HepG2 (cell line): ENCODE measurements around the gene OXLD1. TPM values are rescaled to one million over a fixed set of nuclear protein-coding genes. Genes with fewer than 3 reads are reported as not detected.

Source experiments
- ATAC-seq: fragments of 200-7000 bp; cut with Tn5 transposase; 3 replicates; pipeline ENCODE4 v1.9.1; 2020; ENCODE audit warnings: mild to moderate bottlenecking, moderate library complexity
- BruUV-seq: library from RNA; stranded (reverse); fragments of 400-500 nt; replicated peaks from 2 replicates; lab custom pipeline; 2021; lab: Mats Ljungman, UMichigan
- CTCF ChIA-PET: fragments of 300-600 bp; formaldehyde crosslinking; extraction: SDS; loops from one replicate; lab custom pipeline; 2021; ENCODE audit warnings: low total read pairs, inconsistent platforms, low intra/inter-chr PET ratio; lab: Yijun Ruan, JAX
- POLR2A ChIA-PET: fragments of 350-600 bp; sonication (Branson Sonifier 250); formaldehyde crosslinking; loops from one replicate; lab custom pipeline; 2020; ENCODE audit warnings: antibody characterized with exemption, inconsistent platforms; lab: Yijun Ruan, JAX
- DNase-seq: peaks from one replicate; pipeline ENCODE4 v3.0.0-alpha.2; 2015; ENCODE audit warnings: low spot score
- FAIRE-seq: peaks from 3 replicates; lab custom pipeline; 2011; peaks lifted over from hg19 to GRCh38; lab: Jason Lieb, UNC
- H2AFZ ChIP-seq: one replicate; pipeline ENCODE4 v1.6.1; 2011; ENCODE audit warnings: low read length, inconsistent platforms
- H3K27ac ChIP-seq: fragments of 300-600 bp; 3 replicates; pipeline ENCODE4 v1.8.0; 2011; ENCODE audit warnings: mixed run types, mild to moderate bottlenecking, mixed read lengths, low read length, inconsistent platforms; ENCODE audit not compliant: insufficient read depth; ENCODE audit errors: extremely low read length
- H3K27me3 ChIP-seq, 2 experiments: fragments of 200-600 bp in 1 of 2; 2 replicates in 1 of 2; 3 replicates in 1 of 2; pipeline versions ENCODE4 v1.6.0 to v1.8.0; 2011; ENCODE audit warnings: low read length in 2 of 2, mild to moderate bottlenecking in 2 of 2, moderate library complexity in 2 of 2, inconsistent platforms in 1 of 2; ENCODE audit not compliant: insufficient read depth in 2 of 2, control insufficient read depth in 1 of 2
- H3K36me3 ChIP-seq, 2 experiments: fragments of 200-600 bp in 1 of 2; replicated peaks in 1 of 2; 2 replicates in 1 of 2; 3 replicates in 1 of 2; pipeline versions ENCODE4 v1.5.1 to v1.8.0; 2011; ENCODE audit warnings: low read length in 2 of 2, inconsistent platforms in 1 of 2; ENCODE audit not compliant: insufficient read depth in 2 of 2, control insufficient read depth in 1 of 2
- H3K4me1 ChIP-seq: 2 replicates; pipeline ENCODE4 v1.5.1; 2012; ENCODE audit warnings: low read length, inconsistent platforms; ENCODE audit not compliant: insufficient read depth
- H3K4me2 ChIP-seq: 2 replicates; pipeline ENCODE4 v1.6.0; 2011; ENCODE audit warnings: low read depth, low read length, inconsistent platforms
- H3K4me3 ChIP-seq, 3 experiments: fragments of 200-600 bp in 1 of 3; sonication (generic), shearing (Covaris generic) in 1 of 3; replicated peaks in 1 of 3; 2 replicates each; pipeline ENCODE4 v1.5.1; 2011 to 2016; ENCODE audit warnings: low read length in 3 of 3, inconsistent platforms in 2 of 3, low read depth in 2 of 3, mild to moderate bottlenecking in 2 of 3, control low read depth in 1 of 3, mixed read lengths in 1 of 3; ENCODE audit not compliant: insufficient read depth in 1 of 3
- H3K79me2 ChIP-seq: one replicate; pipeline ENCODE4 v1.6.1; 2011; ENCODE audit warnings: low read length, inconsistent platforms; ENCODE audit not compliant: insufficient read depth
- H3K9ac ChIP-seq: 2 replicates; pipeline ENCODE4 v1.6.0; 2011; ENCODE audit warnings: mild to moderate bottlenecking, low read depth, low read length, inconsistent platforms; ENCODE audit not compliant: insufficient read depth
- H3K9me3 ChIP-seq: 2 replicates; pipeline ENCODE4 v1.5.1; 2012; ENCODE audit warnings: mild to moderate bottlenecking, low read length
- H4K20me1 ChIP-seq: 2 replicates; pipeline ENCODE4 v1.6.0; 2011; ENCODE audit warnings: inconsistent platforms, mild to moderate bottlenecking, low read length, moderate library complexity; ENCODE audit not compliant: insufficient read depth
- ETV5 ChIP-seq: IDR thresholded peaks from 2 replicates; pipeline ENCODE4 v1.6.1; 2018; ENCODE audit warnings: missing biosample characterization, missing genetic modification reagents, inconsistent platforms, borderline replicate concordance
- GABPB1 ChIP-seq: IDR thresholded peaks from 2 replicates; pipeline ENCODE4 v1.6.1; 2016; ENCODE audit warnings: mild to moderate bottlenecking, missing genetic modification reagents, moderate library complexity, missing compliant biosample characterization
- IRF2 ChIP-seq: IDR thresholded peaks from 2 replicates; pipeline ENCODE4 v1.6.1; 2018; ENCODE audit warnings: missing genetic modification reagents, missing compliant biosample characterization
- MBD4 ChIP-seq: IDR thresholded peaks from 2 replicates; pipeline ENCODE4 v1.6.1; 2012; ENCODE audit warnings: low read length, inconsistent platforms, borderline replicate concordance
- RBM39 ChIP-seq: fragments of 200-400 bp; formaldehyde crosslinking; IDR thresholded peaks from one replicate; pipeline ENCODE4 v1.6.1; 2018; ENCODE audit warnings: antibody characterized with exemption, mild to moderate bottlenecking, low read depth, low read length; ENCODE audit not compliant: poor library complexity, severe bottlenecking
- RXRA ChIP-seq: sonication (generic); formaldehyde crosslinking; IDR thresholded peaks from 2 replicates; pipeline ENCODE4 v1.5.1; 2020; ENCODE audit warnings: missing genetic modification reagents
- RXRB ChIP-seq: IDR thresholded peaks from 2 replicates; pipeline ENCODE4 v1.6.1; 2016; ENCODE audit warnings: borderline replicate concordance, missing genetic modification reagents, missing compliant biosample characterization
- SAP130 ChIP-seq: IDR thresholded peaks from 2 replicates; pipeline ENCODE4 v1.6.1; 2016; ENCODE audit warnings: low read depth
- SP5 ChIP-seq: IDR thresholded peaks from 2 replicates; pipeline ENCODE4 v1.6.1; 2016; ENCODE audit warnings: low read depth, borderline replicate concordance
- ZNF350 ChIP-seq: sonication (generic); formaldehyde crosslinking; IDR thresholded peaks from 2 replicates; pipeline ENCODE4 v1.4.0; 2020; ENCODE audit warnings: mild to moderate bottlenecking, low read depth, missing genetic modification reagents, borderline replicate concordance
- WGBS: methylation state at CpG from one replicate; pipeline ENCODE4 v1.1.6; 2017; ENCODE audit warnings: low lambda C conversion rate; 5-methylcytosine and 5-hydroxymethylcytosine counted together
- in situ Hi-C: cut with HindIII; loops from 2 replicates; pipeline ENCODE4 v1.10.0; 2017; ENCODE audit warnings: low pct_unique_long_range_greater_than_20kb; ENCODE audit not compliant: extremely low pct_ligation_motif_present
- intact Hi-C: fragments of 100-400 bp; cut with micrococcal nuclease; formaldehyde crosslinking; loops from one replicate; pipeline ENCODE4 v1.10.0; 2022; ENCODE audit not compliant: unreplicated experiment
- polyA plus RNA-seq, 8 experiments: library from polyadenylated mRNA; depleted of rRNA in 3 of 8; stranded (reverse) in 7 of 8; unstranded in 1 of 8; fragments of >200 nt; fragmentation: Illumina TruSeq in 4 of 8; extraction: Trizol in 4 of 8; gene quantifications; 2 replicates each; pipeline versions ENCODE4 v1.2.1 to v1.2.3, GENCODE V29; 2011 to 2016; ENCODE audit warnings: low read depth in 4 of 8, missing spikeins in 1 of 8, mixed read lengths in 1 of 8; ENCODE audit not compliant: insufficient read depth in 1 of 8
- total RNA-seq, 5 experiments: library from RNA; depleted of rRNA; stranded (reverse); fragments of >200 nt; fragmentation: Illumina TruSeq; extraction: Trizol; gene quantifications; 2 replicates each; pipeline ENCODE4 v1.2.3, GENCODE V29; 2016; ENCODE audit warnings: low read depth in 1 of 5
- TF ChIP-seq, protein P1 (sequence below): sonication (generic); formaldehyde crosslinking; IDR thresholded peaks from 2 replicates; pipeline ENCODE4 v1.5.0; 2020; ENCODE audit warnings: mild to moderate bottlenecking, missing genetic modification reagents, borderline replicate concordance
- TF ChIP-seq, protein P2 (sequence below): sonication (generic); formaldehyde crosslinking; IDR thresholded peaks from 2 replicates; pipeline ENCODE4 v1.5.1; 2020; ENCODE audit warnings: mild to moderate bottlenecking, missing genetic modification reagents, moderate library complexity
- TF ChIP-seq, protein P3 (sequence below): sonication (generic); formaldehyde crosslinking; IDR thresholded peaks from 2 replicates; pipeline ENCODE4 v1.5.0; 2020; ENCODE audit warnings: missing genetic modification reagents, mild to moderate bottlenecking, borderline replicate concordance

OXLD1 gene
- total and polyA plus RNA-seq, 2 of the 13 experiments (the other 11 are each of a cell fraction or from before 2014, with no cell fraction given): 27.1 to 37.5 TPM

GRCh38 chr17:81651692-81652091 lies 14.7 kb downstream of the OXLD1 start:
- DNase-seq: peak; percentile 59
- Histone ChIP-seq H4K20me1 (no peaks in the 10 kb centered on the region), H3K36me3 (no peaks in the 10 kb centered on the region), H3K9me3 (peaks cover 6% of the 10 kb centered on the region; the same call in 1 of the 2 replicates), H3K4me1 (peaks cover 50% of the 10 kb centered on the region), H3K27me3 (peaks cover 0 to 17% of the 10 kb centered on the region in 2 experiments; a peak in 3 of 5 replicates), H3K9ac (no peak overlapping the region), H3K79me2 (no peaks in the 10 kb centered on the region), H3K4me3 (peak overlapping the region in 1 of 3 experiments; percentile 27; a peak in 1 of 6 replicates), H3K27ac (no peak overlapping the region), H3K4me2 (peak overlapping the region; percentile 41), H2AFZ (no peak overlapping the region)
- intact Hi-C loops (no loop called here), in situ Hi-C loops (no loop called here)
- 38% methylated on average over 10 of the region's 10 CpGs for WGBS
- CTCF ChIA-PET: no interaction called here
- FAIRE-seq: peak; percentile 67
- POLR2A ChIA-PET: interaction anchor here (1.8 kb wide), 1 partner anchor 16 kb away, joined by 5 read pairs; the partner anchor contains the start of genes NPLOC4 and TSPAN10
- TF ChIP-seq SP5 (peak; percentile 31; the same call in 1 of the 2 replicates), MBD4 (no peak), SAP130 (CRISPR knock-in tag) (peak; percentile 15; the same call in 1 of the 2 replicates), RBM39 (no peak), RXRA (CRISPR knock-in tag) (0 out of 2 replicates have a peak, but pooled peaks have one; percentile 31), GABPB1 (CRISPR knock-in tag) (0 out of 2 replicates have a peak, but pooled peaks have one; percentile 7), IRF2 (CRISPR knock-in tag) (0 out of 2 replicates have a peak, but pooled peaks have one; percentile 41), RXRB (CRISPR knock-in tag) (peak; percentile 29; the same call in 1 of the 2 replicates), ZNF350 (CRISPR knock-in tag) (no peak), ETV5 (CRISPR knock-in tag) (0 out of 2 replicates have a peak, but pooled peaks have one; percentile 7)
- TF ChIP-seq, protein P1, sequence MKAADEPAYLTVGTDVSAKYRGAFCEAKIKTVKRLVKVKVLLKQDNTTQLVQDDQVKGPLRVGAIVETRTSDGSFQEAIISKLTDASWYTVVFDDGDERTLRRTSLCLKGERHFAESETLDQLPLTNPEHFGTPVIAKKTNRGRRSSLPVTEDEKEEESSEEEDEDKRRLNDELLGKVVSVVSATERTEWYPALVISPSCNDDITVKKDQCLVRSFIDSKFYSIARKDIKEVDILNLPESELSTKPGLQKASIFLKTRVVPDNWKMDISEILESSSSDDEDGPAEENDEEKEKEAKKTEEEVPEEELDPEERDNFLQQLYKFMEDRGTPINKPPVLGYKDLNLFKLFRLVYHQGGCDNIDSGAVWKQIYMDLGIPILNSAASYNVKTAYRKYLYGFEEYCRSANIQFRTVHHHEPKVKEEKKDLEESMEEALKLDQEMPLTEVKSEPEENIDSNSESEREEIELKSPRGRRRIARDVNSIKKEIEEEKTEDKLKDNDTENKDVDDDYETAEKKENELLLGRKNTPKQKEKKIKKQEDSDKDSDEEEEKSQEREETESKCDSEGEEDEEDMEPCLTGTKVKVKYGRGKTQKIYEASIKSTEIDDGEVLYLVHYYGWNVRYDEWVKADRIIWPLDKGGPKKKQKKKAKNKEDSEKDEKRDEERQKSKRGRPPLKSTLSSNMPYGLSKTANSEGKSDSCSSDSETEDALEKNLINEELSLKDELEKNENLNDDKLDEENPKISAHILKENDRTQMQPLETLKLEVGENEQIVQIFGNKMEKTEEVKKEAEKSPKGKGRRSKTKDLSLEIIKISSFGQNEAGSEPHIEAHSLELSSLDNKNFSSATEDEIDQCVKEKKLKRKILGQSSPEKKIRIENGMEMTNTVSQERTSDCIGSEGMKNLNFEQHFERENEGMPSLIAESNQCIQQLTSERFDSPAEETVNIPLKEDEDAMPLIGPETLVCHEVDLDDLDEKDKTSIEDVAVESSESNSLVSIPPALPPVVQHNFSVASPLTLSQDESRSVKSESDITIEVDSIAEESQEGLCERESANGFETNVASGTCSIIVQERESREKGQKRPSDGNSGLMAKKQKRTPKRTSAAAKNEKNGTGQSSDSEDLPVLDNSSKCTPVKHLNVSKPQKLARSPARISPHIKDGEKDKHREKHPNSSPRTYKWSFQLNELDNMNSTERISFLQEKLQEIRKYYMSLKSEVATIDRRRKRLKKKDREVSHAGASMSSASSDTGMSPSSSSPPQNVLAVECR (CRISPR knock-in tag): peak; percentile 23; the same call in 1 of the 2 replicates
- TF ChIP-seq, protein P2, sequence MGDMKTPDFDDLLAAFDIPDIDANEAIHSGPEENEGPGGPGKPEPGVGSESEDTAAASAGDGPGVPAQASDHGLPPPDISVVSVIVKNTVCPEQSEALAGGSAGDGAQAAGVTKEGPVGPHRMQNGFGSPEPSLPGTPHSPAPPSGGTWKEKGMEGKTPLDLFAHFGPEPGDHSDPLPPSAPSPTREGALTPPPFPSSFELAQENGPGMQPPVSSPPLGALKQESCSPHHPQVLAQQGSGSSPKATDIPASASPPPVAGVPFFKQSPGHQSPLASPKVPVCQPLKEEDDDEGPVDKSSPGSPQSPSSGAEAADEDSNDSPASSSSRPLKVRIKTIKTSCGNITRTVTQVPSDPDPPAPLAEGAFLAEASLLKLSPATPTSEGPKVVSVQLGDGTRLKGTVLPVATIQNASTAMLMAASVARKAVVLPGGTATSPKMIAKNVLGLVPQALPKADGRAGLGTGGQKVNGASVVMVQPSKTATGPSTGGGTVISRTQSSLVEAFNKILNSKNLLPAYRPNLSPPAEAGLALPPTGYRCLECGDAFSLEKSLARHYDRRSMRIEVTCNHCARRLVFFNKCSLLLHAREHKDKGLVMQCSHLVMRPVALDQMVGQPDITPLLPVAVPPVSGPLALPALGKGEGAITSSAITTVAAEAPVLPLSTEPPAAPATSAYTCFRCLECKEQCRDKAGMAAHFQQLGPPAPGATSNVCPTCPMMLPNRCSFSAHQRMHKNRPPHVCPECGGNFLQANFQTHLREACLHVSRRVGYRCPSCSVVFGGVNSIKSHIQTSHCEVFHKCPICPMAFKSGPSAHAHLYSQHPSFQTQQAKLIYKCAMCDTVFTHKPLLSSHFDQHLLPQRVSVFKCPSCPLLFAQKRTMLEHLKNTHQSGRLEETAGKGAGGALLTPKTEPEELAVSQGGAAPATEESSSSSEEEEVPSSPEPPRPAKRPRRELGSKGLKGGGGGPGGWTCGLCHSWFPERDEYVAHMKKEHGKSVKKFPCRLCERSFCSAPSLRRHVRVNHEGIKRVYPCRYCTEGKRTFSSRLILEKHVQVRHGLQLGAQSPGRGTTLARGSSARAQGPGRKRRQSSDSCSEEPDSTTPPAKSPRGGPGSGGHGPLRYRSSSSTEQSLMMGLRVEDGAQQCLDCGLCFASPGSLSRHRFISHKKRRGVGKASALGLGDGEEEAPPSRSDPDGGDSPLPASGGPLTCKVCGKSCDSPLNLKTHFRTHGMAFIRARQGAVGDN: peak; percentile 21; the same call in 1 of the 2 replicates
- TF ChIP-seq, protein P3, sequence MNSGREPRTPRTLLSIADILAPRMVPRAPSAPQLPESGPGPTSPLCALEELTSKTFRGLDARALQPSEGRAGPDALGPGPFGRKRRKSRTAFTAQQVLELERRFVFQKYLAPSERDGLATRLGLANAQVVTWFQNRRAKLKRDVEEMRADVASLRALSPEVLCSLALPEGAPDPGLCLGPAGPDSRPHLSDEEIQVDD (CRISPR knock-in tag): no peak
- peak; percentile 59 for ATAC-seq
- no TSS peak for BruUV-seq
